Activated T-helper 1 cell treated with Interleukin-2 at 50 U/mL for 16 hours (primary cell): ENCODE measurements around the gene ANO6.
"Not testable (repeated sequence)": the region's sequence is repeated elsewhere in the genome, so short reads cannot be mapped to it uniquely, and the experiment has no call there.

Experiments
- DNase-seq: peaks from one replicate; pipeline ENCODE4 v3.0.0-alpha.2; 2020; ENCODE audit warnings: low read depth

ANO6 gene

GRCh38 chr12:45215419-45216229 is at the start of gene ANO6:
Gene ANO6 (plus strand): TSS chr12:45216095. CDS start chr12:45216322, 227 bp downstream.
- peak; percentile 58 for DNase-seq

- no peak for DNase-seq
Measured at GRCh38 chr12:45168976-45169375, 46.9 kb upstream of the ANO6 start.

DNA sequence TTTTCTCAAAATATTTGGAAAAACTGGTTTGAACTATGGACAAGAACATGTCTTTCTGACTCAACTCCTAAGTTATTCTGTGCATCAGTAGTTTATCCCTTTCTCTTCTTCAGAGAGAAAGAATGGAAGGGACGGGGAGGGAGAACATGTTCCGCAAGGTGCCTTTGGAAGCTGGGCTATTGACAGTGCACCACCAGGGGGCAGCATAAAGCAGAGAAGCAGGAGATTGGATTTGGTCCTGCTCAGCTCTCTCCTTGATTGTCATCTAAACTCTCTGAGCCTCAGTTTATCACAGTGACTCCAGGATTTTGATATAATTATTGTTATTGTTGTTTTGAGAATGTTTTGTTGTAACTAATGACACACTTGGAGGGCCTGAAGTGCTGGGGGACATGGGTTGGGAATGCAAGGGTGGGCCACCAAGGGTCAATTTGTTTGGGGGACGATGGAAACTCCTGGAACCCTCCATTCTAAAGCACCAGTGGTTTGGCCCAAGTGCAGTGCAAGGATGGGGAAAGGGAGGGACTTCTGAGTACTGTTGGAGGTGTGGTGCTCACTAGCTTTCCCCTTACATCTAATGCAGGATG is 45.3 kb upstream of the ANO6 start:
- peak; percentile 54 for DNase-seq

DNA sequence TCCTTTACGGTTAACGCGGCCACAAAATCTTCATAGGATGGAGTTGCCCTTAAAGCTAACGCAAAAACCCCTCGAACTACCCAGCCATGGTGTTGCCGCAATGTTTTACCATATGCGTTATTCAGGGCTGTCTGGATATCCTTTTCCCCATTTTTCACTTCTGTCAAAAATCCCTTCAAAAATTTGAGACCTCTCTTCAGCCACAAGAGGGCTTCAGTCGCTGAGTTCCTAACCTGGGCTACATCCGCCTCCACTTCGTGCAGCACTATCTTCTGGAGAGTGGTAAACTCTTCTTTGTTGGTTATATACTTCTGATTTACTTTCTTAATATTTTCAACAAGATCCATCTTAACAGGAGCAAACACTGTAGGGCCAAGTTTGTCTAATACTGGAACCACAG is 42.6 kb upstream of the ANO6 start:
- not testable (repeated sequence) for DNase-seq

DNA sequence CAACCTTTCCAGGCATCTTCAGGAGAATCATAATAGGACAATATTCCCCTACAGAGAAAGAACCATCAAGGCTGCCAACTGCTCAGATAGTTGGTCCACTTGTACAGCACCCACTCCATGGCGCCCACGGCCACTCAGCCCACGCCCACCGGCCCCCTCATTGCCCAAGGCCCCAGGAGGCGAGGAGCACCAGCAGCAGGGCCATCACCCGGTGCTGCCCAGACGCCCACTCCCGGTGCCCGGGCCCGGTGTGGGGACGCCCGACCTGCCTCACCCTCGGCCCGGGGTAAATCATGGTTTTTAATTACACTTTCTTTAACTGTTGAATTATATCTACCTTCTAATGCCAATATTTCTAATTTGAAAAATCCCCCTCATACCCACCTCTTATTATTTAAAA is 41.3 kb upstream of the ANO6 start:
- no peak for DNase-seq

- DNase-seq: no peak
Measured at GRCh38 chr12:45178771-45179170, 37.1 kb upstream of the ANO6 start.

GRCh38 chr12:45182511-45182910 is 33.4 kb upstream of the ANO6 start:
- DNase-seq: no peak

GRCh38 chr12:45183246-45183645 is 32.6 kb upstream of the ANO6 start:
- no peak for DNase-seq

GRCh38 chr12:45184147-45184963 is 31.5 kb upstream of the ANO6 start:
- no peak for DNase-seq

DNA sequence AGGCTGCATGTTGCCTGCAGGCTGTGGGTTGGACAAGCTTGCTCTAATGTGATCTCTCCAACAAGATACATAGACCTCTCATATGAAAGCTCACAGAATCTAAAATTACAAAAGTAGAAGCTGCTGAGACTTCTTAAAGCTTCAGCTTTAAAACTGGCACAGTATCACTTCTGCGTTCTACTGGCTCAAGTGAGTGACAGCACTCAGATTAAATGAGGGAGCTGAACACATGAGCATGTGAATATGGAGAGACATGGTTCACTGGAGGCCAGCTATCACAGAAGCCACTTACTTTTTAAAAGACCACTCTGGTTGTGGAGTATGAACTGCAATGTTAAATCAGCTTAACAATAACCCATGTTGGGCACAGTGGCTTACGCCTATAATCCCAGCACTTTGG is 29.1 kb upstream of the ANO6 start:
- no peak for DNase-seq

GRCh38 chr12:45189766-45190403 is 26.0 kb upstream of the ANO6 start:
- no peak for DNase-seq

DNA sequence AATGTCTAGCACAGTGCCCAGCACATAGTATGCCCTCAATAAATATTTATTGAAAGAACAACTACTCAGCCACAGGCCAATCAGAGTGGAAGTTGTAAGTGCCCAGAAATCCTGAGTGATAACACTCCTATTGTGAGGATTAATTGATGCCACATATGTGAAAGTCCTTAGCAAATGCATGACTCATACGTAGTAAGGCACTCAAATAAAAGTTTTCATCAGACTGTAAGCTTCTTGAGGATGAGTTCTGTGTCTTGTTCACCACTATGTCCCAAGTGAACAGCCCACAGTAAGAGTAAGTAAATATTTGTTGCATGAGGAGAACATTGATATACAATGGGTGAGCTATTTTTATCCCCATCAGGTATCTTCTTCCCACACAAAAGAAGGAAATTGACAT is 24.7 kb upstream of the ANO6 start:
- no peak for DNase-seq

DNA sequence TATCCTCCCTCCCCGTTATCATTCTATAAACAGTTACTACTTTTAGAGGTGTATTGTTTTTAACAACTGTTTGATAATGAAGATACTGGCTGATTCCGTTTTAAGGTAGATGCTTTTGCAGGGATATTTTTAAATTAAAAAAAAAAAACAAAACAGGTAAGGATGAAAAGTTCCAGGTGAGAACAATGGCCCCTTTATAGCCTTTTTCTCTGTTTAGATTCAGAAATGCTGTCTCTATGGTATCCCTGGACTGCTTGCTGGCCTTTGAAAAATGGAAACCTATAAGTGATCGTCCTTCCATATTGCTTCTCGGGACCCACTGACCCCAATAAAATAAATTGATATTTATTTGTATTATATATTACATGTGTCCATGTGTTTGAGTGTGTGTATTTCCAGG is 23.2 kb upstream of the ANO6 start:
- no peak for DNase-seq

- DNase-seq: no peak
Measured at GRCh38 chr12:45200491-45201043, 15.3 kb upstream of the ANO6 start.

DNA sequence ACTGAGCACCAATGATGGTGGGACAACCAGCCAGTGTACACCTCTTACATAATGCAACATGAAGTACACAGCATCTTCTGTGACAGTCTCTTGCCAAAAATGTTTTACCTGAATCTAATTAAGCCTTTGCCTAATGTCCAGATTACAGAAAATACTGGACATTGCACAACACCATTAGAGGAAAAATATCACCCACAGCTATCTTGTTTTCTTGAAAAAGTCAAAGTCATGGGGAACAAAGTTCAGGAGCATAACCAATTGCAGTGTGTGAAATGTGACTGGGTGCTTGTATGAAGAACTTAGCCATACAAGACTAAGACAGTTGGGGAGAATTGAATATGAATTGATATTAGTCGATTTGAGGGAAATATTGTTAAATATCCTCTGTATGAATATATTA is 12.1 kb upstream of the ANO6 start:
- DNase-seq: no peak

- no peak for DNase-seq
Measured at GRCh38 chr12:45204757-45205156, 11.1 kb upstream of the ANO6 start.

- DNase-seq: no peak
Measured at GRCh38 chr12:45205165-45205825, 10.6 kb upstream of the ANO6 start.

- no peak for DNase-seq
Measured at GRCh38 chr12:45208604-45209487, 7.0 kb upstream of the ANO6 start.

GRCh38 chr12:45209784-45210183 is 6.1 kb upstream of the ANO6 start:
- DNase-seq: no peak

GRCh38 chr12:45212064-45212463 is 3.8 kb upstream of the ANO6 start:
- no peak for DNase-seq

DNA sequence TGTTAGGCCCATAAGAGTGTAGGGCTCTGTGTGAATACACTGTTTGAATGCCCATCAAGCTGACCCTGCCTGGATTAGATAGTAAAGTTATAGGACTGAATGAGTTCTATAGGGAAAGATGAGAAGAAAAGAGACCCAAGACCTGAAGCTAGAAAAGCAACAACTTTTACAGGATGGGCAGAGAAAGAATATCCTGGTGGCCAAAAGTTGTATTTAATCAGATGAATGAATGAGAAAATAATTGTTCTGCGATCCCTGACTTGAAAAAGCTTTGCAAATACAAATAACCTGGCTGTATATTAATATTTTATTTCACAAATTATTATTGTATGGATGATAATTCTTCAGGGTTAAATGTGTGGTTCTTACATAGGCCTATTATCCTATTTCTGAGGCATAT is 2.8 kb upstream of the ANO6 start:
- DNase-seq: no peak
